HK-2 (cell line): ENCODE data around the gene KCNMB3.
"Not testable (repeated sequence)": the region's sequence is repeated elsewhere in the genome, so short reads cannot be mapped to it uniquely, and the experiment has no call there.

Source experiments
- DNase-seq: peaks from one replicate; pipeline ENCODE4 v3.0.0-alpha.2; 2018; ENCODE audit not compliant: unreplicated experiment

Gene KCNMB3

GRCh38 chr3:179264449-179264848, 13.5 kb upstream of the KCNMB3 start:
- DNase-seq, result no peak

GRCh38 chr3:179263134-179263533, 12.2 kb upstream of the KCNMB3 start:
- DNase-seq, result no peak

- peak; percentile 72 for DNase-seq
Observed at GRCh38 chr3:179260949-179261765, 10.2 kb upstream of the KCNMB3 start.

GRCh38 chr3:179259959-179260756, 9.2 kb upstream of the KCNMB3 start:
- not testable (repeated sequence) for DNase-seq

GRCh38 chr3:179258820-179259219, 7.9 kb upstream of the KCNMB3 start:
- DNase-seq, result no peak

GRCh38 chr3:179257742-179258141, 6.8 kb upstream of the KCNMB3 start:
- not testable (repeated sequence) for DNase-seq

GRCh38 chr3:179256813-179257212, 5.9 kb upstream of the KCNMB3 start:
- no peak for DNase-seq

GRCh38 chr3:179247289-179248015, 3.5 kb downstream of the KCNMB3 start:
- no peak for DNase-seq

GRCh38 chr3:179244878-179245277, 6.0 kb downstream of the KCNMB3 start:
- no peak for DNase-seq

GRCh38 chr3:179242859-179243258, 8.1 kb downstream of the KCNMB3 start:
- not testable (repeated sequence) for DNase-seq

GRCh38 chr3:179240299-179240698, 10.6 kb downstream of the KCNMB3 start:
- not testable (repeated sequence) for DNase-seq

GRCh38 chr3:179236669-179237301, 14.1 kb downstream of the KCNMB3 start:
- no peak for DNase-seq

- no peak for DNase-seq
Observed at GRCh38 chr3:179234199-179234598, 16.7 kb downstream of the KCNMB3 start.

GRCh38 chr3:179233043-179233442, 17.9 kb downstream of the KCNMB3 start:
- no peak for DNase-seq

- DNase-seq, result no peak
Observed at GRCh38 chr3:179229177-179229576, 21.7 kb downstream of the KCNMB3 start.

- no peak for DNase-seq
Observed at GRCh38 chr3:179227349-179227748, 23.6 kb downstream of the KCNMB3 start.

GRCh38 chr3:179224584-179224983, 26.3 kb downstream of the KCNMB3 start:
- DNase-seq, result no peak

- no peak for DNase-seq
Observed at GRCh38 chr3:179223548-179223947, 27.4 kb downstream of the KCNMB3 start.

GRCh38 chr3:179218213-179218612, 32.7 kb downstream of the KCNMB3 start:
- not testable (repeated sequence) for DNase-seq

GRCh38 chr3:179215550-179215949, 35.4 kb downstream of the KCNMB3 start:
- DNase-seq, result not testable (repeated sequence)

- DNase-seq, result no peak
Observed at GRCh38 chr3:179200790-179201189, 50.1 kb downstream of the KCNMB3 start.

GRCh38 chr3:179196700-179197099, 54.2 kb downstream of the KCNMB3 start:
- DNase-seq, result no peak
